Muscle layer of colon (tissue), 2 donors: ENCODE data around the gene TMEM39A.

Experiments
- H3K27ac ChIP-seq: one replicate; pipeline ENCODE4 v1.7.0; 2013; ENCODE audit warnings: low read depth, mild to moderate bottlenecking, low read length, moderate library complexity
- H3K27me3 ChIP-seq, 2 donors: one replicate each; pipeline ENCODE4 v1.7.0; 2013; ENCODE audit warnings: low read length in 2 of 2, mild to moderate bottlenecking in 2 of 2; ENCODE audit not compliant: insufficient read depth in 2 of 2, control insufficient read depth in 1 of 2
- H3K36me3 ChIP-seq: one replicate; pipeline ENCODE4 v1.7.0; 2013; ENCODE audit warnings: mild to moderate bottlenecking, low read length; ENCODE audit not compliant: insufficient read depth
- H3K4me1 ChIP-seq: one replicate; pipeline ENCODE4 v1.7.0; 2013; ENCODE audit warnings: mild to moderate bottlenecking, low read length; ENCODE audit not compliant: insufficient read depth
- H3K4me3 ChIP-seq, 2 donors: one replicate each; pipeline ENCODE4 v1.7.0; 2013; ENCODE audit warnings: low read length in 2 of 2, low read depth in 1 of 2, mild to moderate bottlenecking in 1 of 2, moderate library complexity in 1 of 2
- H3K9ac ChIP-seq: one replicate; pipeline ENCODE4 v1.7.0; 2013; ENCODE audit warnings: low read length
- H3K9me3 ChIP-seq: one replicate; pipeline ENCODE4 v1.7.0; 2013; ENCODE audit warnings: mild to moderate bottlenecking, low read length
- donor health status: abdominal sarcoma.
- donor health status: Adenocarcinoma of cecum.

Gene TMEM39A

GRCh38 chr3:119492128-119492527 lies 28.7 kb upstream of the TMEM39A start:
- Histone ChIP-seq H3K9me3 (no peaks in the 10 kb centered on the region), H3K4me3 (no peak overlapping the region), H3K9ac (no peak overlapping the region), H3K4me1 (no peaks in the 10 kb centered on the region), H3K27ac (no peak overlapping the region), H3K27me3 (no peaks in the 10 kb centered on the region), H3K36me3 (peaks cover 7% of the 10 kb centered on the region)

- Histone ChIP-seq H3K27me3 (no peaks in the 10 kb centered on the region), H3K27ac (no peak overlapping the region), H3K4me3 (no peak overlapping the region)
These were observed 26.7 kb upstream of the TMEM39A start for GRCh38 chr3:119490153-119490552.

GRCh38 chr3:119485563-119485962 lies 22.1 kb upstream of the TMEM39A start:
- Histone ChIP-seq H3K36me3 (peaks cover 13% of the 10 kb centered on the region), H3K4me3 (no peak overlapping the region), H3K27ac (no peak overlapping the region), H3K27me3 (no peaks in the 10 kb centered on the region), H3K9me3 (no peaks in the 10 kb centered on the region), H3K4me1 (no peaks in the 10 kb centered on the region), H3K9ac (no peak overlapping the region)

More at GRCh38 chr3:119490153-119490552, 26.7 kb upstream of the TMEM39A start:
- Histone ChIP-seq H3K36me3 (peaks cover 20% of the 10 kb centered on the region), H3K9me3 (no peaks in the 10 kb centered on the region), H3K9ac (no peak overlapping the region), H3K4me1 (no peaks in the 10 kb centered on the region)

GRCh38 chr3:119483101-119483500 lies 19.7 kb upstream of the TMEM39A start:
- H3K27me3 ChIP-seq = no peaks in the 10 kb centered on the region
- H3K27ac ChIP-seq = no peak overlapping the region
- no peak overlapping the region for H3K9ac ChIP-seq
- no peaks in the 10 kb centered on the region for H3K4me1 ChIP-seq
- H3K4me3 ChIP-seq = no peak overlapping the region
- no peaks in the 10 kb centered on the region for H3K9me3 ChIP-seq
- H3K36me3 ChIP-seq = peaks cover 16% of the 10 kb centered on the region

- Histone ChIP-seq H3K4me1 (no peaks in the 10 kb centered on the region), H3K36me3 (peaks cover 17% of the 10 kb centered on the region), H3K4me3 (no peak overlapping the region), H3K9ac (no peak overlapping the region), H3K27ac (no peak overlapping the region), H3K9me3 (no peaks in the 10 kb centered on the region), H3K27me3 (no peaks in the 10 kb centered on the region)
These were observed 17.7 kb upstream of the TMEM39A start for GRCh38 chr3:119481079-119481478.

- Histone ChIP-seq H3K9ac (no peak overlapping the region), H3K4me1 (peaks cover 19% of the 10 kb centered on the region), H3K36me3 (peaks cover 7% of the 10 kb centered on the region), H3K9me3 (no peaks in the 10 kb centered on the region), H3K4me3 (no peak overlapping the region), H3K27me3 (no peaks in the 10 kb centered on the region), H3K27ac (no peak overlapping the region)
These were observed 7.5 kb upstream of the TMEM39A start for GRCh38 chr3:119470866-119471265.

GRCh38 chr3:119469418-119470189 lies 6.2 kb upstream of the TMEM39A start:
- peak overlapping the region; percentile 54 for H3K27ac ChIP-seq
- H3K9ac ChIP-seq = peak overlapping the region; percentile 49
- H3K9me3 ChIP-seq = no peaks in the 10 kb centered on the region
- H3K27me3 ChIP-seq = no peaks in the 10 kb centered on the region
- H3K4me1 ChIP-seq = peaks cover 19% of the 10 kb centered on the region
- H3K4me3 ChIP-seq = peak overlapping the region; percentile 96 to 98
- peaks cover 7% of the 10 kb centered on the region for H3K36me3 ChIP-seq

GRCh38 chr3:119468041-119468440 lies 4.6 kb upstream of the TMEM39A start:
- peak overlapping the region in 1 of 2 donors; percentile 98 for H3K4me3 ChIP-seq
- peaks cover 23% of the 10 kb centered on the region for H3K4me1 ChIP-seq
- H3K27me3 ChIP-seq = no peaks in the 10 kb centered on the region
- no peak overlapping the region for H3K9ac ChIP-seq
- no peaks in the 10 kb centered on the region for H3K9me3 ChIP-seq
- H3K36me3 ChIP-seq = peaks cover 7% of the 10 kb centered on the region
- no peak overlapping the region for H3K27ac ChIP-seq

- peaks cover 53% of the 10 kb centered on the region for H3K36me3 ChIP-seq
- no peak overlapping the region for H3K27ac ChIP-seq
- H3K9me3 ChIP-seq = no peaks in the 10 kb centered on the region
- H3K4me3 ChIP-seq = no peak overlapping the region
- peaks cover 5% of the 10 kb centered on the region for H3K4me1 ChIP-seq
- H3K9ac ChIP-seq = no peak overlapping the region
- H3K27me3 ChIP-seq = no peaks in the 10 kb centered on the region
These were observed 6.2 kb downstream of the TMEM39A start for GRCh38 chr3:119457246-119457645.

- Histone ChIP-seq H3K4me3 (no peak overlapping the region), H3K27ac (no peak overlapping the region), H3K36me3 (peaks cover 58% of the 10 kb centered on the region)
These were observed 6.9 kb downstream of the TMEM39A start for GRCh38 chr3:119456469-119456868.

GRCh38 chr3:119453822-119454221 lies 9.6 kb downstream of the TMEM39A start:
- H3K27ac ChIP-seq = no peak overlapping the region
- no peaks in the 10 kb centered on the region for H3K27me3 ChIP-seq
- H3K4me1 ChIP-seq = no peaks in the 10 kb centered on the region
- H3K9ac ChIP-seq = no peak overlapping the region
- H3K9me3 ChIP-seq = no peaks in the 10 kb centered on the region
- peaks cover 68% of the 10 kb centered on the region for H3K36me3 ChIP-seq
- no peak overlapping the region for H3K4me3 ChIP-seq

More at GRCh38 chr3:119456469-119456868, 6.9 kb downstream of the TMEM39A start:
- H3K4me1 ChIP-seq = no peaks in the 10 kb centered on the region
- H3K27me3 ChIP-seq = no peaks in the 10 kb centered on the region
- H3K9ac ChIP-seq = no peak overlapping the region
- H3K9me3 ChIP-seq = no peaks in the 10 kb centered on the region

- Histone ChIP-seq H3K27ac (no peak overlapping the region), H3K4me3 (no peak overlapping the region), H3K9ac (no peak overlapping the region), H3K4me1 (no peaks in the 10 kb centered on the region), H3K27me3 (no peaks in the 10 kb centered on the region), H3K9me3 (no peaks in the 10 kb centered on the region), H3K36me3 (peaks cover 27% of the 10 kb centered on the region)
These were observed 18.8 kb downstream of the TMEM39A start for GRCh38 chr3:119444590-119444989.
